T1000 (cell line): ENCODE results near the gene CYP2E1.
"Not testable (repeated sequence)": the region's sequence is repeated elsewhere in the genome, so short reads cannot be mapped to it uniquely, and the experiment has no call there.

Experiments used
- DNase-seq: peaks from one replicate; lab custom pipeline; 2025; ENCODE audit warnings: mixed read lengths; lab: John Stamatoyannopoulos, UW

Gene CYP2E1

DNA sequence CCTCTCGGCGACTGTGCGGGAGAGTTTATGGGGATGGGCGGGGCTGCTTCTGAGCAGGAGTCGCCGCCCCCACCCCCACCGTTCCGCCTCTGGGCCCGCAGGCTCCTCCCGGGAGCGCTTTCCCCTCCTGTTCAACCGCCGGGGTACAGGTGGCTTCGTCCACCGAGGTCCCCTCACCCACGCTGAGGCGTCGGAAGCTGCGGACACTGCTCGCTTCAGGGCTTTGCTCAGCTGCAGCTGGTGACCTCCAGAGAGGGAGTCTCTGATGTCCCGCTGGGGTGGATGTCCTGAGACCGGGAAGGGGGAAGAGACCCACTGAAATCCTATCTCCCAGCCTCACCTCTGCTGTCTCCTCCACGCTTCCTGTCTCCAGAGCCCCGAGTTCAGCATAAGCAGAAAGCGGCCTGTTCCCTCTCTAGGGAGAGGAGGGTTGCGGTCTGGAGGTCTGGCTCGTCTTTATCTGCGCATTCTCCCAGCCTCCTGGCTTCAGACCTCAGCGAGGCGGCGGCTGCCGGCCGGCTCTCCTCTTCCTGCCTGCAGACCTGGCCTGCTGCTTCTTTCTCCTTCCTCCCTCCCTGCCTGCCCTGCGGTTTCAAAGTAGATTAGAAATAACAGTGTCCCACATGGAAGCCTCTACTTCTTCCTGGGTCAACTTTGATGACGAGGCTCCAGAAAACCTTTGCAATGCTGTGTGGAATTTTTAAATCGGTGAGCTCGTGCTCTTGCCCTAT, 1.8 kb downstream of the CYP2E1 start:
- no peak for DNase-seq

DNA sequence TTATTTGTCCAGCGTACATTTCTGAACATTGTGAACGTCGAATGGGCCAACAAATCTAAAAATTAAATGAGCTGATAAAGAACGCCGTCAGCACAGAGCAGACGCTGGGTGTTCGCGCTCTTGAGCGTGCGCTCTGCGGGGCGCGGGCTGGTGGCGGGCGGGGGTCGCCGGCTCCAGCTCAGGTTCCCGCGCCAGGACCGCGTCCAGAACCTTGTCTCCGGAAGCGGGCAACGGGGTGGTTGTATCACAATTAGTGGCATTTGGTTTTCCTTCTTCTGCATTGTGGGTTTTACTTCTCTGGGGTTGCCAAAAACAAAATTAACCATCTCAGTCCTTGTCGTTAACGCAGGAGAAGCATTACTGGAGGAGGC, 2.4 kb downstream of the CYP2E1 start:
- DNase-seq: no peak

DNA sequence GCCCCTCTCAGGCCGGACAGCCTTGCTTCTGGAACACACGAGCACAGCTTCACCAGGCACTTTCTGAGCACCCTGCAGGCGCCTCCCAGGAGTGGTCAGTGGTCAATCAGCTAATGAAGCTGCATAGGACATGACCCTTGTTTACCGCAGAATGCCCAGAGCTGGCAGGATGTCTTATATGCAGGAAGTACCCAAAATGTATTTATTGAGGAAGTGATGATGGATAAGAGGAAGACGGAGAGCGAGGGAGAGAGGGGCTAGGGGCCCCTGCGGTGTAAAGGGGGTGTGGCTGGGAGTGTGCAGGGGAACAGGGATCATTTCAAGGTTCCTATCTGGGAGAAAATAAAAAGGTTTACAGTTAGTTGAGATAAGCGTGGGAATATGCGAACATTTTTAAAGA, 3.3 kb downstream of the CYP2E1 start:
- no peak for DNase-seq

DNA sequence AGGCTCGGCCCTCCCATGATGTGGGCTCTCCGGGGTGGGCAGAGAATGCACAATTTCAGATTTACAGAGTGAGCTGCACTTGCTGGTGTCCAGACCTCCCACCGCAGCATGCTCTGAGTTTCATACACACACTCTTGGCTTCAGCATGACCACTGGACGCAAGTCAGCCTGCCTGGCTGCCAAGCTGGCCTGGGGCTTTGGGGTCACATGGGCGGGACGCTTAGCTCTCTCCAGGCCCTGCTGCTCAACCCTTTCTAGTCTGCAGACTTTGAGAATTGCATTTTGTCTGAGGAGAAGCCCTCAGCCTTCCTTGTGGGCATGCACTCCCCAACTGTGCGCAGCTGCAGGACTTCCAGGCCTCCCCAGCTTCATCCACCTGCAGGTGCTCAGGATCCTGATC, 5.7 kb downstream of the CYP2E1 start:
- no peak for DNase-seq

DNA sequence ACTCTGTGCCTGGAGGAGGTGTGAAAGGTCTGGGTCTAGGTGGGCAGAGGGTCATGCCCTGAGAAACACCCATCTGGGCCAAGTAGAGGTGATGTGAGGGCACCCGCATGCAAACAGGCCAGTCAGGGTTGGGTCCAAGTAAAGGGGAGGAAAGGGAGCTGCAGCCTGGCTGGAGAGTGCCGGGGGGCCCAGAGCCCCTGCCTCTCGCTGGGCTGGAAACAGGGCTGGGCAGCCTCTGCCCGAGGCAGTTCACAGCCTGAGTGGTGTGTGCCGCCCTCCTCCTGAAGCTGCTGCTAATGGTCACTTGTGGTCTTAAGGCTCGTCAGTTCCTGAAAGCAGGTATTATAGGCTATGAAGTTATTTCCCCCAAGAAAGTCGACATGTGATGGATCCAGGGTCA, 7.3 kb downstream of the CYP2E1 start:
- DNase-seq: no peak

DNA sequence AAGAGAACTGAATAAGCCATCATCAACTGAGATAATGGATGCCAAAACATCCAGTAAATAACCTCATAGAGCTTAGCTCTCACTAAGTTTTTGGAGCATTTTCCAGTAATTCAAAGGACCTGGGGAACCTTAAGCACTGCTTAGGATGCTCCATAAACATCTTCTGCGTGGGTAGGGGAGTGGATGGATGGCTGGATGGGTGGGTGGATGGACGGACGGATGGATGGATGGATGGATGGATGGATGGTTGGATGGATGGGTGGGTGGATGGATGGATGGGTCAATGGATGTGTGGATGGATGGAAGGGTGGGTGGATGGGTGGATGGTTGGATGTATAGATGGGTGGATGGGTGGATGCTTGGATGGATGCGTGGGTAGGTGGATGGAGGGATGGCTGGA, 9.0 kb downstream of the CYP2E1 start:
- DNase-seq: no peak

DNA sequence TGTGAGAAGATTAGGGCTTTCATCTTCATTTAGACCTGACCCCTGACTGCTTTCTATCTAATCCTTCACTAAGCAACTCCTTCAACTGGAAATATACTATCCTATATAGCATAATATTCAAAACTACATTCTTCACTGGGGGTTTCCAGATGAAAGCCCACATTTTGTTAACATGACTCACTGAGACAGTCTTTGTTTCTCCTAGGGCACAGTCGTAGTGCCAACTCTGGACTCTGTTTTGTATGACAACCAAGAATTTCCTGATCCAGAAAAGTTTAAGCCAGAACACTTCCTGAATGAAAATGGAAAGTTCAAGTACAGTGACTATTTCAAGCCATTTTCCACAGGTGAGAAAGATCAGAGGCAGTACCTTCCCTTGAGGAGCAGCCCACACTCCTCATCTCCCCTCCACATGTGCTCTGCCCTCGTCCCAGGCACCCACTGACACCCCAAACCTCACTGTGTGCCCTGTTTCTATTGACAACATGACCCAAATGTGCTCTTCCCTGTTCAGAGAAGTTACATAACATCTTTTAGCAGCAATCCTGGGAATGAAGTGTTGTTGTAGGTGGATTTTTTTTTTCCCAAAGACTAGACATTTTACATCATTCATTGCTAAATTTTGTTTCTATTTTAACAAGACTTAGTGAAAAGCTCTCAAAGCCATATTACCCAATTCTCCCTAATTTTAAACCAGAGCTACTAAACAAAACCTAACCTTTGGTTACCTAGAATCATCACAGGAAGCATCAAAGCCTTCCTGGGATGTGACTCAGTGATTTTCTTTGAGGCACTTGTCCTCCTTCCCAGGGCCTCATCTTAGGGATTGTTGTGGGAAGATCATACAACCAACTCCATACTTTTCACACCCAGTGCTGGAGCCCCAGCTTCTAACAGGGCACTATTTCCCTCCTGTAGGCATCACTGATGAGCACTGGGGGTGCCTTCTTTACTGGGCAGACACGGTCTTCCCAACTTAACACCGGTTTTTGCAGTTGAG, 10.7 kb downstream of the CYP2E1 start:
- no peak for DNase-seq

DNA sequence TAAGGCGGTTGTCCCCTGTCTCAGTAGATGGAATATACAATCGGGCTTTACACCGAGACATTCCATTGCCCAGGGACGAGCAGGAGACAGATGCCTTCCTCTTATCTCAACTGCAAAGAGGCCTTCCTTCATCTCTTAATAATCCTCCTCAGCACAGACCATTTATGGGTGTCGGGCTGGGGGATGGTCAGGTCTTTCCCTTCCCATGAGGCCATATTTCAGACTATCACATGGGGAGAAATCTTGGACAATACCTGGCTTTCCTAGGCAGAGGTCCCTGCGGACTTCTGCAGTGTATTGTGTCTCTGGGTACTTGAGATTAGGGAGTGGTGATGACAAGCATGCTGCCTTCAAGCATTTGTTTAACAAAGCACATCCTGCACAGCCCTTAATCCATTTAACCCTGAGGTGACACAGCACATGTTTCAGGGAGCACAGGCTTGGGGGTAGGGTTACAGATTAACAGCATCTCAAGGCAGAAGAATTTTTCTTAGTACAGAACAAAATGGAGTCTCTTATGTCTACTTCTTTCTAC, 14.3 kb downstream of the CYP2E1 start:
- not testable (repeated sequence) for DNase-seq

DNA sequence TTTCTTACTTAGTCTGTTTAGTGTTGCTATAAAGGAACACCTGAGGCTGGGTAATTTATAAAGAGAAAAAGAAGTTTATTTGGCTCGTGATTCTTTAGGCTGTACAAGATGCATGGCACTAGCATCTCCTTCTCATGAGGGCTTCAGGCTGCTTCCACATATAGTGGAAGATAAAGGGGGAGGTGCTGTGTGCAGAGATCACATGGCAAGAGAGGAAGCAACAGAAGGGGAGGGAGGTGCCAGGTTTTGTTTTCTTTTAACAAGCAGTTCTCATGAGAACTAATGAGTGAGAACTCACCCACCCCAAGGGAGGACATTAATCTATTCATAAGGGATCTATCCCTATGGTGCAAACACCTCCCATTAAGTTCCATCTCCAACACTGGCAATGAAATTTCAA, 17.3 kb downstream of the CYP2E1 start:
- no peak for DNase-seq

DNA sequence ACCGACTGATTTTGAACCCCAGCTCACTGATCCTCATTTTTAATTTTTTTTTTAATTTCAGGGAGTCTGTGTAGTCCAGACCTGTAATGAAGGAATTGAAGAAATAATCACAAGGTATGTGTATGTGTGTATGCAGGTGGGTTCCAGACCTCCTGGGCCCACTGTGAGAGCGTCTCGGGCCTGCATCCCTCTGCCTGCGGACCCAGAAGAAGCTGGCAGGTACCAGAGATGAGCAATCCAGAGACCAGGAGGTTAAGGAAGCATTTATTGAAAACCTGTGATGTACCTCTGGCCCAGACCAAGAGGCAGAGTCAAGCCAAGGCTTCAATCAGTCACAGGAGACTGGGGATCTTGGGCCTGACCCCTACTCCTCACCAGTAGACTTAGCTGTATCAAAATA, 27.4 kb downstream of the CYP2E1 start:
- no peak for DNase-seq

DNA sequence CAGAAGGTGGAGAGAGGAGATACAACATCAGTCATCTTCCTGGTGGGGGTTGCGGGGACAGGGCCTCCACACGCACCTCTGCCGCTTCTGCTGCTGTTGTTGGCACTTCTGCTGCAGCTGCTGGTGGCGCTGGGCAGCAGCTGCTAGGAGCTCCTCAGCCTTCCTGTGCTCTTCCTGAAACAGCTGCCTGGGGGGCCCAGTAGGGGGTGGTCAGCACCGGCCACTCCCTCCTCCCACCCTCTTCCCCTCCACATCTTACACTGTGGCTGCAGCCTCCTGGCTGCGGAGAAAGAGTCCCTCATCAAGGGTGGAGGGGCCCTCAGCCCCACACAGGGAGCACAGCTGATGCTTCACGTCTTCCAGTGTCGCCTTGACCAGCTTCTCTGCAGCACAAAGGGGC, 28.4 kb downstream of the CYP2E1 start:
- no peak for DNase-seq

DNA sequence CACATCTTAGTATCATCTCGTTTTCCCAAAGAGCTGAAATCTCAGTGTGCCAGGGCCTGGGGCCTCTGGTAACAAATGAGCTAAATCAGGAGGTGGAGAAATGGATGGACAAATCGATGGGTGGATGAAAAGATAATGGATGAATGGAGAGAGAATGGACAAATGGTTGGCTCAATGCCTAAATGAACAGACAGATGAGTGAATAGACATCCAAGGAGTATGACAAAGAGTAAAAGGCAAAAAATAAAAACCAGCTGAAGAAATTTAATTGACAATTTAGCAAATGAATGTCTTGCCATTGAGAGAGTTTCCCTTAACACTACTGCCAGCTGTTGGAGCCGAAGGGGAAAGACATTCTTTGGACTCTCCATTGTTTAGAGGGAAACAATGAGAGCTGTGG, 30.2 kb downstream of the CYP2E1 start:
- no peak for DNase-seq

DNA sequence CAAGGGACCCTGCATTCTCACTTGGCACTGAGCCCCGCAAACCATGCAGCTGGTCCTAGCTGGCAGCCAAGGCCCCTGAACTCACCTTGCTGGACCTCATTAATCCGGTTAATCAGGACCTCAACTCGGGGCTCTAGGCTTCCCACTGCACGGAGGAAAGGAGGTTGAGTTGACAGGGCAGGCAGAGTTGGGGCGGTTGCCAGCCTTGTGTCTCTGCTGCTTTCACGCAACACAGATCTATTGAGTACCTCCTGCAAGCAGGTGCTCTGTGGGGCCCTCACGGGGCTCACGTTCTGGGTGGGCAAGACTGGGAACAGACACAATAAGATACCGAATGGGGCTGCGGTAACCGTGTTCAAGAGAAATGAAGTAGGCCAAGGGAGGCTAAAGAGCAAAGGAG, 32.1 kb downstream of the CYP2E1 start:
- no peak for DNase-seq

DNA sequence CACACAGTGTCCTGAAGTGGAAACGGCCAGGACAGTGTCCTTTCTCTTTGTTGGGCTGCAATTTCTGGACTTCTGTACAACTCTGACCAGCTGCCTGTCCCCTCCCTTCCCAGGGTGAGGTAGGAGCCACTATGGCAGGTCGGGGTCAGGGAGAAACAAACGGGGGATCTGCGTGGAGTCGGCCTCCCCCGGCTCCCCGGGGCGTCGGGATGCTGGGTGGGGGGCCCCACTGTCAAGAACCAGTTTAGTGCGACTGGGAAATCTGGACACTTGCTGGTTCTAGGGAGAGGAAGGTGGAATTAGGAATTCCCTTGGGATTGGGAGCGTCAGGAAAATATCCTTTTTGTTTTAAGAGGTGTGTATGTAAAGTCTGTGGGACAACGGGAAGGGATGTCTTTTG, 37.7 kb downstream of the CYP2E1 start:
- DNase-seq: no peak

DNA sequence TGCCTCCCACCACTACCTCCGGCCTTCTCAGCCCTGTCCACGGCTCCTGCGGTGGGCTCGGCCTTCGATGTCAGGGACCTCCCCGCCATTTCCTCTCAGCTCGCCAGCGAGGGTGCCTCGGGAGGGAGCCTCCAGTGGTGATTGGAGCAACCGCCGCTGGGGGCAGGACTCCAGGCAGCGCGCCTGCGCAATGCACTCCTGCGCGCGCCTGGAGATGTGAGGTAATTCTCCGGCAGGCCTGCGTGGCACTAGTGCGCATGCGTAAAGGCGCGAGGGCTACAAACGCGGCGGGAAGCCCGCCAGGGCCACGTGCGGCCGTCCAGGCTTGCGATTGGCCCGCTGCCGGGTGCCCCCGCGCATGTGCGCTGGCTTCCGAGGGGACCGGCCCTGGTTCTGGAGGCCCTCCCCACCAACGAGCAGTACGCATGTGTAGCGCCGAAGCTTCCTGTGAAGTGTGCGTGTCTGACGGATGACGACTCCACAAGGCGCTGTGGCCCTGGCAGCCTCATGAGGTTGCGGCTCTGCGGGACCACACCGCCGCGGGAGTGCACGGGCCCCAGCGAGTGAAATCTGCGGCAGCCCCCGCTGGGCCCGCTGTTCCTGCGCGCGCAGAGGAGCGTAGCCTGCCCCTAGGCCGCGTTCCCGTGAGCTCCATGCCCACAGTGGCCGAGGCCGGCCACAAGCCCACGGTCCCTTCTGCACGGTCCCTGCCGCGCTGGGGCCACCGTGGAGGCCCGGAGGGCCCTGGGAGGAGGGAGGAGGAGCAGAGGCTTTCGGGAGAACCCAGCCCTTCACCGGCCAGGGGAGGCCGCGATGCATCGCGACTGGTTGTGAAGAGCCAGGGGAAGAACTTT, 38.5 kb downstream of the CYP2E1 start, which contains the start of gene SYCE1:
Gene SYCE1 (minus strand): TSS at position 143 of the 854 bp plus-strand sequence. CDS start 54 bp downstream, at position 89.
- DNase-seq: no peak

DNA sequence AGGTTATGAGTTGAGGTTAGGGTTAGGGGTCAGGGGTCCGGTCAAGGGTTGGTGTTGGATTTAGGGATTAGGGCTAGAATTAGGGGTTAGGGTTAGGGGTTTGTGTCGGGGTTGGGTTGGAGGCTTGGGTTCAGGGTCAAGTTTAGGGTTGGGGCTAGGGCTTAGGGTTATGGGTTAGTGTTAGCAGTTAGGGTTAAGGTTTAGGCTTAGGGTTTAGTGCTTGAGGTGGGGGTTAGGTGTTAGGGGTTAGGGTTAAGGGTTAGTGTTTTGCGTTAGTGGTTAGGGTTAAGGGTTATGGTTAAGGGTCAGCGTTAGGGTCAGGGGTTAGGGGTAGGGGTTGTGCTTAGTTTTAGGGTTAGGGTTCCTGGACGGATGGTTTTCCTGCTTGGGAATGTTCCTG, 40.0 kb downstream of the CYP2E1 start:
- DNase-seq: no peak

DNA sequence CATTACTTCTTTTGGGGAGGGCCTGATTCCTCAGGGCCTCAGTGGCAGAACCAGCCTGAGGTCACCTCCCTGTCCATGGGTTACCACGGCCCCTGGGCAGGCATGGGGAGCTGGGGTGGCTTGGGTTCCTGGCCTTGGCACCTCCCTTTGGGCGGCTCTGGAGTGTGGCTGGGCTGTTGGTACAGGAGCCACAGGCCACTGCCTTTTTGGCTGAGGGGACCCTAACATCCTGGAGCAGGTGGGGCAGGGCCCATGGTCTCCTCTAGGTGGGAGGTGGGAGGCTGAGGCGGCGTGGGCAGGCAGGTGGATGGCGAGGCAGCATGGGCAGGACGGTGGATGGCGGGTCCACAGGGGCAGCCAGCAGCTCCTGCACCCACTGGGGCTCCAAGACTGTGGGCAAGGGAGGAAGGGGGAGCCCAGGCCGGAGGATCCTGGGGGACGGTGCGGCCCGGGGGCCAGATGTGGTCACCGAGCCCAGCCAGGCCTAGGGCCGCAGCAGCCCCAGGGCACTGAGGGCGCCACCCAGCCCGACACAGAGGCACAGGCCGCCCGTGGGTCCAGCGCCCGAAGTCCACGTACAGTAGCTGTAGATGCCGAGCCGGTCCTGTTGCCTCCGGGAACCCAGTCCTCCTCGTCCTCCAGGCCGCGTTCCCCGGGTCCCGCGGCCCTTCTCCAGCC, 40.6 kb downstream of the CYP2E1 start:
- DNase-seq: no peak

DNA sequence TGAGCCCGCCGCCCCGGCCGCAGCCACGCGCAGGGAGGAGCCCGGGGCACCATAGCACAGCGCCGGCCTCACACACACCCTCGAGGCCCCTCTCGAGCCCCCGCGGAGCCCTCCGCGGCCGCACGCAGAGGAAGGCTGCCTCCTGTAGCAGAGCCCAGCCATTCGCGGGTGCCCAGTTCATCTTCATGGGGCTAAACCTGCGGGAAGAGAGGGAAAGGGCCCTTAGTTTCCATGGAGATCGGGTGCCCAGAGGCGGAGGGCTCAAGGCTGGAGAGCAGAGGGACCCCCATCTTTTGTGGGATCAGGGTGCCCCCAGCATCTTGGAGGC, 41.1 kb downstream of the CYP2E1 start:
- DNase-seq: no peak

DNA sequence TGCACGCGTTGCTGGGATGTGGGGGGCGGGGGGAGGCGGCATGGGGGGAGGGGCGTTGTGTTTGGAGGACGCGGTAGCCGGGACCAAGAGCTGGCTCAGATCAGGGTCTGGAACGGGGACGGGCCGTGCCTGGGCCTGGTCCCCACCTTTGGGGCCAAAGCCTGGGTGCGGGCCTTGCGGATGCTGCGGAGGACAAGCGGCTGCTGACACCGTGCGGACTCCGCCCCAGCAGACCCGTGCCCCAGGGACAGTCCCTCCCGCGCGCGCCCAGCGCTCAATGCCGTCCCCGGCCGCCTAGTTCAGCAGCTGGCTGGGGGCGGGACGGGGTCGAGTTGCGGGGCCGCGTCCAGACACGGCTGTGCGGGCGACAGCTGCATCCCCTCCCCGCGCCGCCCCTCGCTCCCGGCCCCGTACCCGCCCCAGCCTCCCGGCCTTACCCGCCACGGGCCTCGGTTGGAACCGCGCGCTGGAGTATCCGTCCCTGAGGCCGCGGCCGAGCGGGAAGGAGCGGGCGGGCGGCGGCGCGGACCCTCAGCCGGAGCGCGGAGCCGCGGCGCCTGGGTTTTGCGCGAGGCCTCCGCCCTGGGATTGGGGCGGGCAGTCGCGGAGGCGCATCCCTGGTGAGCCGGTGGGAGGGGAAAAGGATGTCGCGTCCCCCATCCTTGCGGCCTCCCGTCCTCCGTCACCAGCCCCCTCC, 41.8 kb downstream of the CYP2E1 start:
- not testable (repeated sequence) for DNase-seq

DNA sequence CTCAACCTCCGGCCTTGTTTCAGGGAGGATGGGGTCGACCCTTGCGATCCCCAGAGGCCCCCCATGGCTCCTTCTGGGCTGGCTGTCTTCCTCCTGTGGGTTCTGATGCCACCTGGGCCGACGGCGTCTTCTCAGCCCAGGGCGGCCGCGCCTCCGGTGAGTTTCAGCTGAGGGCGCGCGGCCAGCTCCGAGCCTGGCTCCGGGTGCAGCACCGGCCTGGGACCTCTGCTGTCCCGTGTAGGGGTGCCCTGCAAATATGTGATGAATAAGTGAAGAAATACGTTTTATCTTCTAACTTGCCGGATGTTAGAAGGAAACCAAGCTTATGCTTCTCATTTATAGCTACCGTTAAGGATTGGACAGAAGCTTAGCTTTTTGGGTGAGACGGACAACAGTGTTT, 42.6 kb downstream of the CYP2E1 start:
- DNase-seq: not testable (repeated sequence)

DNA sequence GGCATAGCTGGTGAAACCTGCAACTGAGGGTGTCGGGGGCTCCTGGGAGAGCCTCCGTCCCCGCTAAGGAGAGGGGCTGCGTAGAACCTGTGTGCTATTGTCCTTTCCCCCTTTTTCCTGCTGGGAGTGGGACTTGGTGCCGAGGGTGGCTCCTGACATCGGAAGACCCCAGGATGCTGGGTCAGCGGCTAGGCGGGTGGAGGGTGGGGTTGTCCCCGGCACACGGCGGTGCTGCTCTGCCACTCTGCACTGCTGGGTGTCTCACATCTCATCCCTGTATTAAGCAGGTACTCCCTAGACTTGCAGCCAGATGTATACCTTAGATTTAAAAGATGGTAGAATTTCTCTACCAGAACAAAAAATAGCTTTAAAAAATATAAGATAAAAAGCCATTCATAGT, 44.9 kb downstream of the CYP2E1 start:
- DNase-seq: not testable (repeated sequence)
